ENCODE results near the gene PHACTR2. TPM values are rescaled to one million over a fixed set of nuclear protein-coding genes. Genes with fewer than 3 reads are reported as not detected.
"Not testable (repeated sequence)": the region's sequence is repeated elsewhere in the genome, so short reads cannot be mapped to it uniquely, and the experiment has no call there.

The PHACTR2 gene
- total and polyA plus RNA-seq, 7 experiments from 2014 or later, result 10.0 to 42.2 (median 21.7) TPM

GRCh38 chr6:143775336-143775735, 97.6 kb downstream of the PHACTR2 start:
- CTCF ChIA-PET, result interaction anchor here (0.5 to 0.7 kb wide), 2 partner anchors 707 to 884 kb away, joined by 3 to 9 read pairs; no protein-coding TSS in a partner anchor
- no peaks in the 10 kb centered on the region for H3K27me3 Mint-ChIP-seq
- Histone ChIP-seq H3K4me3 (ENCODE audit: low read length) (no peak overlapping the region), H3K27me3 (ENCODE audit: control insufficient read depth in 2 of 2, insufficient read depth in 2 of 2, low read length in 2 of 2) (no peaks in the 10 kb centered on the region), H3K4me1 (ENCODE audit: control insufficient read depth in 2 of 2, insufficient read depth in 2 of 2, low read length in 2 of 2) (no peaks in the 10 kb centered on the region), H3K36me3 (ENCODE audit: control insufficient read depth in 2 of 3, insufficient read depth in 3 of 3, low read length in 3 of 3) (peaks cover 0 to 19% (median 6%) of the 10 kb centered on the region in 3 experiments), H3K27ac (ENCODE audit: low read depth, low read length) (no peak overlapping the region), H3K9me3 (ENCODE audit: control insufficient read depth in 2 of 3, low read length in 3 of 3) (no peaks in the 10 kb centered on the region)
- POLR2A ChIA-PET, result no interaction called here
- peaks cover 4 to 53% (median 23%) of the 10 kb centered on the region in 5 donors for H3K36me3 Mint-ChIP-seq
- no peak overlapping the region for H3K27ac Mint-ChIP-seq
- no peaks in the 10 kb centered on the region for H3K9me3 Mint-ChIP-seq
- H3K4me3 Mint-ChIP-seq, result no peak overlapping the region
- no peaks in the 10 kb centered on the region for H3K4me1 Mint-ChIP-seq
- DNase-seq (no peak), ATAC-seq (no peak)
- intact Hi-C loops (cut with micrococcal nuclease), result no loop called here

GRCh38 chr6:143778926-143779325, 101.2 kb downstream of the PHACTR2 start:
- POLR2A ChIA-PET, result no interaction called here
- H3K9me3 ChIP-seq (ENCODE audit: control insufficient read depth in 2 of 3, low read length in 3 of 3), result no peaks in the 10 kb centered on the region
- H3K36me3 ChIP-seq (ENCODE audit: control insufficient read depth in 2 of 3, insufficient read depth in 3 of 3, low read length in 3 of 3), result peaks cover 0 to 22% (median 6%) of the 10 kb centered on the region in 3 experiments
- no peak for DNase-seq
- no peaks in the 10 kb centered on the region for H3K4me1 Mint-ChIP-seq
- H3K4me3 Mint-ChIP-seq, result no peak overlapping the region
- peaks cover 0 to 8% (median 0%) of the 10 kb centered on the region in 11 donors for H3K9me3 Mint-ChIP-seq
- H3K4me1 ChIP-seq (ENCODE audit: control insufficient read depth in 2 of 2, insufficient read depth in 2 of 2, low read length in 2 of 2), result no peaks in the 10 kb centered on the region
- ATAC-seq, result no peak
- no peaks in the 10 kb centered on the region for H3K27me3 Mint-ChIP-seq
- H3K27me3 ChIP-seq (ENCODE audit: control insufficient read depth in 2 of 2, insufficient read depth in 2 of 2, low read length in 2 of 2), result no peaks in the 10 kb centered on the region
- peaks cover 4 to 56% (median 39%) of the 10 kb centered on the region in 5 donors for H3K36me3 Mint-ChIP-seq
- CTCF ChIA-PET, result interaction anchor here (1.0 kb wide), 1 partner anchor 32 kb away, joined by 3 read pairs; no protein-coding TSS in a partner anchor
- H3K27ac Mint-ChIP-seq, result no peak overlapping the region
- no peak overlapping the region for H3K4me3 ChIP-seq (ENCODE audit: low read length)
- H3K27ac ChIP-seq (ENCODE audit: low read depth, low read length), result no peak overlapping the region
- intact Hi-C loops (cut with micrococcal nuclease), result no loop called here

- Histone ChIP-seq H3K4me3 (ENCODE audit: low read length) (no peak overlapping the region), H3K4me1 (ENCODE audit: control insufficient read depth in 2 of 2, insufficient read depth in 2 of 2, low read length in 2 of 2) (no peaks in the 10 kb centered on the region), H3K9me3 (ENCODE audit: control insufficient read depth in 2 of 3, low read length in 3 of 3) (no peaks in the 10 kb centered on the region), H3K27ac (ENCODE audit: low read depth, low read length) (no peak overlapping the region), H3K36me3 (ENCODE audit: control insufficient read depth in 2 of 3, insufficient read depth in 3 of 3, low read length in 3 of 3) (peaks cover 0 to 25% (median 7%) of the 10 kb centered on the region in 3 experiments), H3K27me3 (ENCODE audit: control insufficient read depth in 2 of 2, insufficient read depth in 2 of 2, low read length in 2 of 2) (no peaks in the 10 kb centered on the region)
- DNase-seq (no peak), ATAC-seq (no peak)
- Mint-ChIP-seq H3K9me3 (peaks cover 12 to 33% (median 21%) of the 10 kb centered on the region in 11 donors), H3K36me3 (peaks cover 18 to 72% (median 63%) of the 10 kb centered on the region in 5 donors), H3K4me3 (no peak overlapping the region), H3K27me3 (no peaks in the 10 kb centered on the region), H3K27ac (no peak overlapping the region), H3K4me1 (no peaks in the 10 kb centered on the region)
- ChIA-PET CTCF (no interaction called here), POLR2A (no interaction called here)
- intact Hi-C loops (cut with micrococcal nuclease), result no loop called here
These were observed 104.7 kb downstream of the PHACTR2 start for GRCh38 chr6:143782481-143782880.

- no peak overlapping the region for H3K27ac Mint-ChIP-seq
- H3K4me1 ChIP-seq (ENCODE audit: control insufficient read depth in 2 of 2, insufficient read depth in 2 of 2, low read length in 2 of 2), result no peaks in the 10 kb centered on the region
- H3K4me3 ChIP-seq (ENCODE audit: low read length), result no peak overlapping the region
- POLR2A ChIA-PET, result no interaction called here
- no peaks in the 10 kb centered on the region for H3K9me3 ChIP-seq (ENCODE audit: control insufficient read depth in 2 of 3, low read length in 3 of 3)
- ATAC-seq (no peak), DNase-seq (no peak)
- intact Hi-C loops (cut with micrococcal nuclease), result no loop called here
- no peaks in the 10 kb centered on the region for H3K4me1 Mint-ChIP-seq
- H3K36me3 ChIP-seq (ENCODE audit: control insufficient read depth in 2 of 3, insufficient read depth in 3 of 3, low read length in 3 of 3), result peaks cover 0 to 25% (median 7%) of the 10 kb centered on the region in 3 experiments
- H3K9me3 Mint-ChIP-seq, result peaks cover 12 to 37% (median 21%) of the 10 kb centered on the region in 11 donors
- no peaks in the 10 kb centered on the region for H3K27me3 ChIP-seq (ENCODE audit: control insufficient read depth in 2 of 2, insufficient read depth in 2 of 2, low read length in 2 of 2)
- no peak overlapping the region for H3K4me3 Mint-ChIP-seq
- H3K27me3 Mint-ChIP-seq, result no peaks in the 10 kb centered on the region
- CTCF ChIA-PET, result no interaction called here
- no peak overlapping the region for H3K27ac ChIP-seq (ENCODE audit: low read depth, low read length)
- peaks cover 18 to 73% (median 57%) of the 10 kb centered on the region in 5 donors for H3K36me3 Mint-ChIP-seq
These were observed 105.3 kb downstream of the PHACTR2 start for GRCh38 chr6:143783077-143783476.

- H3K27me3 Mint-ChIP-seq, result no peaks in the 10 kb centered on the region
- ChIA-PET POLR2A (no interaction called here), CTCF (no interaction called here)
- no peaks in the 10 kb centered on the region for H3K4me1 Mint-ChIP-seq
- peaks cover 18 to 73% (median 57%) of the 10 kb centered on the region in 5 donors for H3K36me3 Mint-ChIP-seq
- Histone ChIP-seq H3K36me3 (ENCODE audit: control insufficient read depth in 2 of 3, insufficient read depth in 3 of 3, low read length in 3 of 3) (peaks cover 0 to 20% (median 7%) of the 10 kb centered on the region in 3 experiments), H3K4me1 (ENCODE audit: control insufficient read depth in 2 of 2, insufficient read depth in 2 of 2, low read length in 2 of 2) (no peaks in the 10 kb centered on the region), H3K27me3 (ENCODE audit: control insufficient read depth in 2 of 2, insufficient read depth in 2 of 2, low read length in 2 of 2) (no peaks in the 10 kb centered on the region), H3K9me3 (ENCODE audit: control insufficient read depth in 2 of 3, low read length in 3 of 3) (no peaks in the 10 kb centered on the region), H3K27ac (ENCODE audit: low read depth, low read length) (no peak overlapping the region), H3K4me3 (ENCODE audit: low read length) (no peak overlapping the region)
- peaks cover 12 to 37% (median 21%) of the 10 kb centered on the region in 11 donors for H3K9me3 Mint-ChIP-seq
- ATAC-seq (no peak), DNase-seq (no peak)
- H3K27ac Mint-ChIP-seq, result no peak overlapping the region
- H3K4me3 Mint-ChIP-seq, result no peak overlapping the region
- intact Hi-C loops (cut with micrococcal nuclease), result no loop called here
These were observed 106.6 kb downstream of the PHACTR2 start for GRCh38 chr6:143784316-143784715.

GRCh38 chr6:143786371-143786770, 108.6 kb downstream of the PHACTR2 start:
- H3K4me1 ChIP-seq (ENCODE audit: control insufficient read depth in 2 of 2, insufficient read depth in 2 of 2, low read length in 2 of 2); ATAC-seq; H3K27me3 ChIP-seq (ENCODE audit: control insufficient read depth in 2 of 2, insufficient read depth in 2 of 2, low read length in 2 of 2); CTCF ChIA-PET; POLR2A ChIA-PET; H3K4me1 Mint-ChIP-seq; H3K4me3 Mint-ChIP-seq; H3K4me3 ChIP-seq (ENCODE audit: low read length); H3K27ac Mint-ChIP-seq; DNase-seq; intact Hi-C loops (cut with micrococcal nuclease); H3K27ac ChIP-seq (ENCODE audit: low read depth, low read length); H3K27me3 Mint-ChIP-seq; H3K9me3 ChIP-seq (ENCODE audit: control insufficient read depth in 2 of 3, low read length in 3 of 3): not testable (repeated sequence)
- Mint-ChIP-seq H3K36me3 (peaks cover 26 to 78% (median 61%) of the 10 kb centered on the region in 5 donors), H3K9me3 (peaks cover 12 to 41% (median 21%) of the 10 kb centered on the region in 11 donors)
- peaks cover 0 to 13% (median 11%) of the 10 kb centered on the region in 3 experiments for H3K36me3 ChIP-seq (ENCODE audit: control insufficient read depth in 2 of 3, insufficient read depth in 3 of 3, low read length in 3 of 3)

Measured in naive thymus-derived CD4-positive, alpha-beta T cell (primary cell).